Measurements from ENCODE around the gene SORBS1. TPM values are rescaled to one million over a fixed set of nuclear protein-coding genes. Genes with fewer than 3 reads are reported as not detected.

SORBS1 gene
- polyA plus RNA-seq, 1 donor from 2014 or later: 39.5 TPM

GRCh38 chr10:95454940-95455339 lies 106.2 kb downstream of the SORBS1 start:
- TF ChIP-seq RAD21 (conservative IDR thresholded peaks at IDR 0.05) (no peak), SMC3 (conservative IDR thresholded peaks at IDR 0.05; ENCODE audit: poor library complexity) (no peak), MXI1 (conservative IDR thresholded peaks at IDR 0.05; ENCODE audit: poor library complexity, severe bottlenecking) (no peak)
- H2AFZ ChIP-seq (ENCODE audit: low read depth, low read length): no peak overlapping the region
- no peaks in the 10 kb centered on the region for H3F3A ChIP-seq (ENCODE audit: insufficient read depth, low read length, poor library complexity, severe bottlenecking)
- no peak overlapping the region for H3K4me3 ChIP-seq (ENCODE audit: low read length)
- H3K27me3 ChIP-seq (ENCODE audit: insufficient read depth, low read depth, low read length): no peaks in the 10 kb centered on the region
- no peak overlapping the region for H3K4me2 ChIP-seq (ENCODE audit: low read length)
- no peaks in the 10 kb centered on the region for H3K36me3 ChIP-seq (ENCODE audit: insufficient read depth, low read length)
- no peaks in the 10 kb centered on the region for H4K20me1 ChIP-seq (ENCODE audit: insufficient read depth)
- H3K27ac ChIP-seq (ENCODE audit: low read length): no peak overlapping the region
- no peaks in the 10 kb centered on the region for H3K9me3 ChIP-seq (ENCODE audit: low read length)
- no peaks in the 10 kb centered on the region for H3K79me2 ChIP-seq (replicated peaks; ENCODE audit: insufficient read depth, low read length)
- H3K9me2 ChIP-seq (ENCODE audit: insufficient read depth, low read length): no peaks in the 10 kb centered on the region
- H3K9ac ChIP-seq (ENCODE audit: low read length): no peak overlapping the region

DNA sequence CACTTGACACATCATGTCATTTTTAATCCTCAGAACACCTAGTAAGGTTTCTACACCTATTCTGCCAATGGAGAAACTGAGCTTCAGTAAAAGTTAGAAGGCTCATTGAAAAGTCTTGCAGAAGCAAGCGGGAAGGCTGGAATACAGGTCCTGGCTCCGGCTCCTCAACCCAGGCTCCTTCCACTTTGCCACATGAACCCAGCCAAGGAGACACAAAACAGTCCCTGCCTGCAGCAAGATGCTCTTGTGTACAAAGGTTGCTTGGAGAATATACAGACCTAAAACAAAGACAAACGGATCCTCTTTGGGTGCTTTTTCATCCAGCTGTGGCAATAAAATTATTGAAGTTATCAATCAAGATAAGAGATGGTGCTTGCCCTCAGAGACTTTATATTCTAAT lies 106.8 kb downstream of the SORBS1 start:
- Histone ChIP-seq H3K4me3 (ENCODE audit: low read length) (no peak overlapping the region), H4K20me1 (ENCODE audit: insufficient read depth) (no peaks in the 10 kb centered on the region), H3K9me2 (ENCODE audit: insufficient read depth, low read length) (no peaks in the 10 kb centered on the region), H3K4me2 (ENCODE audit: low read length) (no peak overlapping the region), H3K36me3 (ENCODE audit: insufficient read depth, low read length) (no peaks in the 10 kb centered on the region), H3K79me2 (replicated peaks; ENCODE audit: insufficient read depth, low read length) (no peaks in the 10 kb centered on the region), H3K9ac (ENCODE audit: low read length) (no peak overlapping the region), H3K27ac (ENCODE audit: low read length) (no peak overlapping the region), H3K27me3 (ENCODE audit: insufficient read depth, low read depth, low read length) (no peaks in the 10 kb centered on the region), H2AFZ (ENCODE audit: low read depth, low read length) (no peak overlapping the region), H3F3A (ENCODE audit: insufficient read depth, low read length, poor library complexity, severe bottlenecking) (no peaks in the 10 kb centered on the region), H3K9me3 (ENCODE audit: low read length) (no peaks in the 10 kb centered on the region)
- TF ChIP-seq POLR2AphosphoS5 (IDR thresholded peaks at IDR 0.05) (no peak), TAF1 (IDR thresholded peaks at IDR 0.05; ENCODE audit: low read depth) (no peak), MXI1 (conservative IDR thresholded peaks at IDR 0.05; ENCODE audit: poor library complexity, severe bottlenecking) (no peak), RAD21 (conservative IDR thresholded peaks at IDR 0.05) (no peak), EP300 (conservative IDR thresholded peaks at IDR 0.05; ENCODE audit: poor library complexity, severe bottlenecking) (no peak), SMC3 (conservative IDR thresholded peaks at IDR 0.05; ENCODE audit: poor library complexity) (no peak)
- TF ChIP-seq, protein P1, sequence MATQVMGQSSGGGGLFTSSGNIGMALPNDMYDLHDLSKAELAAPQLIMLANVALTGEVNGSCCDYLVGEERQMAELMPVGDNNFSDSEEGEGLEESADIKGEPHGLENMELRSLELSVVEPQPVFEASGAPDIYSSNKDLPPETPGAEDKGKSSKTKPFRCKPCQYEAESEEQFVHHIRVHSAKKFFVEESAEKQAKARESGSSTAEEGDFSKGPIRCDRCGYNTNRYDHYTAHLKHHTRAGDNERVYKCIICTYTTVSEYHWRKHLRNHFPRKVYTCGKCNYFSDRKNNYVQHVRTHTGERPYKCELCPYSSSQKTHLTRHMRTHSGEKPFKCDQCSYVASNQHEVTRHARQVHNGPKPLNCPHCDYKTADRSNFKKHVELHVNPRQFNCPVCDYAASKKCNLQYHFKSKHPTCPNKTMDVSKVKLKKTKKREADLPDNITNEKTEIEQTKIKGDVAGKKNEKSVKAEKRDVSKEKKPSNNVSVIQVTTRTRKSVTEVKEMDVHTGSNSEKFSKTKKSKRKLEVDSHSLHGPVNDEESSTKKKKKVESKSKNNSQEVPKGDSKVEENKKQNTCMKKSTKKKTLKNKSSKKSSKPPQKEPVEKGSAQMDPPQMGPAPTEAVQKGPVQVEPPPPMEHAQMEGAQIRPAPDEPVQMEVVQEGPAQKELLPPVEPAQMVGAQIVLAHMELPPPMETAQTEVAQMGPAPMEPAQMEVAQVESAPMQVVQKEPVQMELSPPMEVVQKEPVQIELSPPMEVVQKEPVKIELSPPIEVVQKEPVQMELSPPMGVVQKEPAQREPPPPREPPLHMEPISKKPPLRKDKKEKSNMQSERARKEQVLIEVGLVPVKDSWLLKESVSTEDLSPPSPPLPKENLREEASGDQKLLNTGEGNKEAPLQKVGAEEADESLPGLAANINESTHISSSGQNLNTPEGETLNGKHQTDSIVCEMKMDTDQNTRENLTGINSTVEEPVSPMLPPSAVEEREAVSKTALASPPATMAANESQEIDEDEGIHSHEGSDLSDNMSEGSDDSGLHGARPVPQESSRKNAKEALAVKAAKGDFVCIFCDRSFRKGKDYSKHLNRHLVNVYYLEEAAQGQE (IDR thresholded peaks at IDR 0.05; ENCODE audit: borderline replicate concordance): no peak
- TF ChIP-seq, protein P2, sequence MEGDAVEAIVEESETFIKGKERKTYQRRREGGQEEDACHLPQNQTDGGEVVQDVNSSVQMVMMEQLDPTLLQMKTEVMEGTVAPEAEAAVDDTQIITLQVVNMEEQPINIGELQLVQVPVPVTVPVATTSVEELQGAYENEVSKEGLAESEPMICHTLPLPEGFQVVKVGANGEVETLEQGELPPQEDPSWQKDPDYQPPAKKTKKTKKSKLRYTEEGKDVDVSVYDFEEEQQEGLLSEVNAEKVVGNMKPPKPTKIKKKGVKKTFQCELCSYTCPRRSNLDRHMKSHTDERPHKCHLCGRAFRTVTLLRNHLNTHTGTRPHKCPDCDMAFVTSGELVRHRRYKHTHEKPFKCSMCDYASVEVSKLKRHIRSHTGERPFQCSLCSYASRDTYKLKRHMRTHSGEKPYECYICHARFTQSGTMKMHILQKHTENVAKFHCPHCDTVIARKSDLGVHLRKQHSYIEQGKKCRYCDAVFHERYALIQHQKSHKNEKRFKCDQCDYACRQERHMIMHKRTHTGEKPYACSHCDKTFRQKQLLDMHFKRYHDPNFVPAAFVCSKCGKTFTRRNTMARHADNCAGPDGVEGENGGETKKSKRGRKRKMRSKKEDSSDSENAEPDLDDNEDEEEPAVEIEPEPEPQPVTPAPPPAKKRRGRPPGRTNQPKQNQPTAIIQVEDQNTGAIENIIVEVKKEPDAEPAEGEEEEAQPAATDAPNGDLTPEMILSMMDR (IDR thresholded peaks at IDR 0.05; ENCODE audit: poor library complexity, severe bottlenecking): no peak

Data from neural cell (in vitro differentiated cells).